HG03469 (cell line): Measurements from ENCODE around the gene FBN1.
A peak's percentile ranks its signal among the peaks of the same experiment; 100 is the strongest.

Experiments
- ATAC-seq: cut with Tn5 transposase; IDR thresholded peaks from one replicate; pipeline ENCODE4 v1.9.1; 2021; ENCODE audit warnings: mild to moderate bottlenecking, moderate library complexity, moderate number of reproducible peaks; ENCODE audit not compliant: unreplicated experiment

FBN1 gene

DNA sequence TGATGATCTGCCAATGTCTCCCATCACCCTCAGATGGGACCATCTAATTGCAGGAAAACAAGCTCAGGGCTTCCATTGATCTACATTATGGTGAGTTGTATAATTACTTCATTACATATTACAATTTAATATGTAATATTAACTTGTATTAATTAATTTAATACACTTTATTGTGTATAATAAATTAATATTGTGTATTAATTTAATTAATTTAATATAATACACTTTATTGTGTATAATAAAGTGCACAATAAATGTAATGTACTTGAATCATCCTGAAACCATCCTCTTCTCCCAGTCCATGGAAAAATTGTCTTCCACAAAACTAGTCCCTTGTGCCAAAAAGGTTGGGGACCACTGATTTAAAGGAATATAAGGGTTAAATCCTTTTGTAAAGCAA, 123.4 kb downstream of the FBN1 start:
- ATAC-seq, result no peak

DNA sequence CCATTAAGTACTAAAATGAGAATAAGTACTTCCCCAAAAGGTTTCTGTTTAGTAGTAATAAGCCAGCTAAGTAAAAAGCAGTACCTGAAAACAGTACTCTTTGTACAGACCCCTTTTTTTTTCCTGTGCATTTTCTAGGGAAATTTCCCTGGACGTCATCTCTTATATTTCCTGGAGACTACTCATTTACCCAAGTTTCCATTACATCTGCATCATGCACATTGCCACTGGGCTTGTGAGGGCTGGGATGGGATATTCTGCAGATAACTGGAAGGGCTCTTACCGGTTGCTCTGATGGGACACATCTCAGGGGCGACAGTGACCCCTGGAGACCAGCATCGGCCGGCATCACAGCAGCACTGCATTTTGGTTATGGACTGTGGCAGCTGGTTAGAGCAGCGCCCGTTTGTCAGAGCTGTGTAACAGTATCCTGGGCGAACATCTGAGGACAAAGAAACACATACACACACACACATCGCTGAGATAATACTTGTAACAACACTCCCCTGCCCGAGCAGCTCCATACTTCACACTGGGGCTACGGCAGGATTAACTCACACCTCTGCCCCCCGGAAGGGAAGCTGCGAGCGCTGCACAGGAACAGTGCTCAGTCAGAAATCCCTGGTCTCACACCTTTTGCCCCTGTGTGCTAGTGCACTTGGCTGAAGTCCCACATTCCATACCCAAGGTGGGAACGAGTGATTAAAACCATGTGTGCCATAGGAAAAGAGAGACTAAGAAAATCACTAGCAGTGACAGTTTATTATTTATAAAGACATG, 124.9 kb downstream of the FBN1 start:
- ATAC-seq, result no peak

DNA sequence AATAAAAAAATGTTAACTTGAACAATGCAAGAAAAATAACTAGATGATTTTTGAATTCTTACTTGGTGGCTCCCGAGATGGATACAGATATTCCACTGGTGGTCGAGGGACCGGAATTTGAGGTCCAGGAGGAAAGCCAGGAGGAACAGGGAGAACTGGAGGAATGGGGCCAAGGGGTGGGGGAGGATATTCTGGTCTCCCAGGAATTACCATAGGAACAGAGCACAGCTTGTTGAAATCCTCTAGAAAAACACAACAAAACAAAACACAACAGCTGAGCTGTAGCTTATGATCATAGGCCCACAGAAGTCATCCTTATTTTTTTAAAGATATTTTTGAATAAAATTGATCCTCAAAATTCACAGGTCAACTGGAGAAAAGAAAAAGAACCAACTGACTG, 129.4 kb downstream of the FBN1 start:
- no peak for ATAC-seq

- no peak for ATAC-seq
Observed at GRCh38 chr15:48515500-48515899, 130.0 kb downstream of the FBN1 start.

DNA sequence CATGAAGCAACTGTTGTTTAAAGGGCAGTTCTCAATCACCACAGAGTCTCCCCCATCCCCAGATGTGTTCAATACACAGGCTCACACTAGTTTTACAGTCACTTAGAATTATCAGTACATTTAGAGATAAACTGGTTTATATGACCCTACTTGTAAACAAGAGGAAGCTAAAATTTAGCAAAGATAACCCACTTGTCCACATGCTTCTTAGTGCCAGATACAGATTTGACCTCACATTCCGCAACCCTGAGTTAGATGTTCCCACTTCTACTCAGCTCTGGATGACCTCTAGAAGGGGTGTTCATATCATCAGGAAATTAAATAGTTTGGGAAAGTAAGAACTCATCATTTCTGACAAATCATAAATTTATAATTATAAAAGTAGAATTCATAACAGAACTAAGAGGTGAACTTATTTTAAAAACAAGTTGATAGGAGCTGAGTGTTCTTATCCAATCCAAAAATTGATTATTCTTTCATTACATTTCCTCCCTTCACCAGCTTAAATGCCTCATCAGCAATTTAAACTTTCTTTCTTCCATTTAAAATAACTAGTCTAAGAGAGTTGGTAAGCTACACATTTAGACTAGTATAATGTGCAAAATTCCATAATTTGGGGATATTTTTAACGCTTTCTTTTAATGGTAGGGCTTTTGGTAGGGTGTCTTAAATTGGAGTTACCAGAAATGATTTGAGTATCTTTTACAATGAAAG, 131.2 kb downstream of the FBN1 start:
- ATAC-seq, result no peak

DNA sequence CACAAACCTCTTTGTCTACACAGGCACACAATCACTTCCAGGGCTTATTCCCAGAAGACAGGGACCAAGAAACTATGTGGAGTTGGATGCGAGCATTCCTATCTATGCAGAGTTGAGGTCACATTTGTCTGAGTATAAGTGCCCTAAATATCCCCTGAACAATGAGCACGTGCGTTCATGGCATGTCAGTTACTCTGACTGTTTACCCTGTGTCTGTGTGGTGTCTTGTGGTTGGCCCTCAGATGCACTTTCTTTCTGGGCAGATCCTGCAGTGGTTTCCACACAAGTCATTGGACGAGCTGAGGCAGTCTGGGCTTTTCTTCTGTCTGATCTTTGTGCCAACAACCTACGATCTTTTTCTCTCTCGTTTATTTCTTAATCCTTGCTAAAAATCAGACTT, 134.5 kb downstream of the FBN1 start:
- ATAC-seq, result no peak

DNA sequence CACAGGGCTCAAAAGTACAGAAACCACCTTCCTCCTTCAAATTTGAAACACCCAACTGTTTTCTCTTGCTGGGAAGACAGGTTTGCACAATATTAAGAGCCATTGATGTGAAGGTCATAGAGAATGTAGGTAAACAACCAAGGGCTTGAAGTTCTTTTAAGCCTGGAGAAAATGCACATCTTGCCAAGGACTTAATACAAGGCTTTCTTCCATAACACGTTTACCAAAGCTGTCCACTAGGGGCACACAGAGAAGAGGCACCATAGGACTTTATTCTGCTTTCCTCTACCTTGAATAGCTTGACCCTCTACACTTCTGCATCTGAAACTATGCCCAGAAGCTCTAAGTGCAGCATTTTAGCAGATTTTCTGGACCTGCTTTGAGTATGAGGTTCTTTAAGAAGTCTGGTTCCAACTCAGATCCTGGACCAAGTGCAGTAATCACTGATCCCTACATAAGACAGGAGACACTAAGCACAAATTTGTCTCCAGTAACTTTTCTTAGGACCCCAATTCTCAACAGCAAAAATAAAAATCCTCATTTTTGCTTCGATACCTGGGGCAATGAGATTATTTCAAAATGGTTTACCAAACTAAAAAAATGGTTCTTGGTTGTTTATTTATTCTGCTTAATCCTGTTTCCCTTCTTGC, 138.0 kb downstream of the FBN1 start:
- no peak for ATAC-seq

DNA sequence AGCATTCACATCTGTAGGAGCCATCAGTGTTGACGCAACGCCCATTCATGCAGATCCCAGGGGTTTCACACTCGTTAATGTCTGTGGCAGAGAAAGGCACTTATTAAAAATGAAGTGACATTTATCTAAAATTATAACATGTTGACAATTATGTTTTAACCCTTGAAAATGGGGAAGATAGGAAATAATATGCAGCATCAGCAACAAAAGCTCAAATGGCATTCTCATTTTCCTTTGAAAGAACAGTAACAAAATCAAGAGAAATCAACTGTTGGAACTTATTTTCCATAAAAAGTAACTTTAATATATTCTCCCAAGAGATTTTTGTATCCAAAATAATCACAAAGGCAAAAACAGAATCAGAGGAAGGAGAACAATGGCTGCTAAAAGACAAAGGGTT, 140.4 kb downstream of the FBN1 start:
- ATAC-seq, result no peak

GRCh38 chr15:48501208-48501607, 144.3 kb downstream of the FBN1 start:
- peak; percentile 40 for ATAC-seq

GRCh38 chr15:48500595-48500994, 144.9 kb downstream of the FBN1 start:
- ATAC-seq, result no peak

- no peak for ATAC-seq
Observed at GRCh38 chr15:48499978-48500377, 145.5 kb downstream of the FBN1 start.

DNA sequence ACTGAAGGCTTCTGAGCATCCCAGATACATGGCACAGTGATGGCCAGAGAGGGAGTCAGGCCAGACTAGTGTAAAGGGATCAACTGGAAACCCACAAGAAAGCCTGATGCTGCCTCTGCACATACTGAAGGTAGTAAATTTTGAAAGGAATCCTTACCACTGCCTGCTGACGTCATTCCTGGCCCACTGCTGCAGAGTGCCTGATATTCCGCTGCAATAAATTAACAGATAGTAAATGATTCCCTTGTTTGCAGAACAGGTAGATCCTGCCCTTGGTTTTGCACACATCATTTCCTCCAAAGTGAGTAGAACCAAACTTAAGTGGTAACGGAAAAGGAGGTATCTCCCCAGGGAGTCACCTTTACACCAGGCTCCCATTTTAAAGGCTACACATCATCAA, 146.7 kb downstream of the FBN1 start:
- no peak for ATAC-seq

- ATAC-seq, result no peak
Observed at GRCh38 chr15:48494631-48495030, 150.9 kb downstream of the FBN1 start.

GRCh38 chr15:48493763-48494225, 151.7 kb downstream of the FBN1 start:
- no peak for ATAC-seq

GRCh38 chr15:48493084-48493762, 152.3 kb downstream of the FBN1 start:
- no peak for ATAC-seq

GRCh38 chr15:48486228-48486627, 159.3 kb downstream of the FBN1 start:
- ATAC-seq, result no peak

DNA sequence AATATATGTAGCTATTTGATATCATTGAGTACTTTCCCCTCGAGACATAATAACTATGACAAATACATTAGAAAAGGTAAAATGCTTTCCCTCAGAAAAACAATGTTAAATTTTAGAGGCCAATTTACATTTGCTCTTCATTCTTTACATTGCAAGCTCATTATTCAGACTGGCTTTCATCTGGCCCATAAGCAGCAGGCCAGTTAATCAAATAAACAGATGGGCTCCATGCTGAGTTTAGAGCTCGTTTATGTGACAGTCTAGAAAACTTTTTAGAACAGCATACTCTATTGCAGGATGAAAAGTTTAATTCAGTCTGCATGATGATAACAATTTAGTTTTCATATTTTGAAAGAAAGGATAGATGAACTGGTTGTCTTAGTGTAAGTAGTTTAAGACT, 163.7 kb downstream of the FBN1 start:
- ATAC-seq, result no peak

DNA sequence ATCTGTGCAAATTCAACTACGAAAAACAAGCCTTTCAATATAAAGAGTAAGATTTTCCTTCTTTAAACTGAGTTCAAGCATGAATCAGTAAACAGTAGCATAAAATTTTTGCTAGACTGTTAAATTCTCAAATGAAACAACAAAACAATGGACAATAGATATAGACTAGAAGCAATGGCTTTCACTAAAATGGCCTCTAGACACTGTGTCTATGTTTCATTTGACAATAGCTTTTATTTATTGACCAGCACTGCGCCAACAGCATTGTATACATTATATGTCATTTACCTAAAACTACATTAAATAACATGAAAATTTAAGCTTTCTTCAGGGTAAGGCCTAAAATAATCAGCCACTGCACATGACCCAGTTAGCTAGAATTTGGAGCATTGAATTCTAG, 165.8 kb downstream of the FBN1 start:
- ATAC-seq, result no peak

- no peak for ATAC-seq
Observed at GRCh38 chr15:48478581-48478980, 166.9 kb downstream of the FBN1 start.

- ATAC-seq, result no peak
Observed at GRCh38 chr15:48477795-48478360, 167.6 kb downstream of the FBN1 start.
